KOPT-K1 (cell line): ENCODE data around the gene CC2D1A.
"Not testable (repeated sequence)": the region's sequence is repeated elsewhere in the genome, so short reads cannot be mapped to it uniquely, and the experiment has no call there.

Experiments
- H3K27ac ChIP-seq: fragments of 200-600 bp; sonication (generic); 2 replicates; pipeline ENCODE4 v1.5.1; 2016; ENCODE audit warnings: antibody characterized with exemption, mild to moderate bottlenecking, low read depth, low read length; ENCODE audit not compliant: poor library complexity, severe bottlenecking
- H3K36me3 ChIP-seq: fragments of 200-600 bp; sonication (generic); 2 replicates; pipeline ENCODE4 v1.5.1; 2017; ENCODE audit warnings: antibody characterized with exemption, mild to moderate bottlenecking, low read length, moderate library complexity; ENCODE audit not compliant: insufficient read depth
- H3K9me3 ChIP-seq: fragments of 200-600 bp; sonication (generic); 2 replicates; pipeline ENCODE4 v1.5.1; 2017; ENCODE audit warnings: antibody characterized with exemption, low read length, mild to moderate bottlenecking; ENCODE audit not compliant: insufficient read depth, poor library complexity, severe bottlenecking

Gene CC2D1A

DNA sequence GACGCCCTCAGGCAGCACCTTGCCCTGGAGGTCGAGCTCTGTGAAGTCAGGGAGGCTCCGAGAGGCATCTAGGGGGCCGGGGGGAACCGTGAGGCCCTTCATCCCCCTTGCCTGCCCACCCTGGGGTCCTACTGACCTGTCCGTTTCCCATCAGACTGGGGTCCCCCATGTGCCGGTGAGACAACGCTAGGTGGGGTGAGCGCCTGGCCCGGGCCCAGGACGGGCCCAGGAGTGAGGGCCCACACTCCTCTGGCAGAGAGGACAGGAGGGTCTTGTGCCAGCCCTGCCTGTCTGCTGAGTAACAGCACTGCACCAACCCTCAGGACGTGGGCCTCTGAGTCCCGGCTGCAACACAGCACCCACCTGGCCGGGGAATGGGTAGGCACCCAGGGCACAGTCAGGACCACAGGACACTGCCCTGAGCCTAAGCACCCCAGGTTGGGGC, 60.7 kb downstream of the CC2D1A start:
- H3K36me3 ChIP-seq = peaks cover 71% of the 10 kb centered on the region
- H3K27ac ChIP-seq = no peak overlapping the region
- no peaks in the 10 kb centered on the region for H3K9me3 ChIP-seq

GRCh38 chr19:13967206-13967605, 61.2 kb downstream of the CC2D1A start:
- H3K36me3 ChIP-seq = peaks cover 67% of the 10 kb centered on the region
- not testable (repeated sequence) for H3K9me3 ChIP-seq

DNA sequence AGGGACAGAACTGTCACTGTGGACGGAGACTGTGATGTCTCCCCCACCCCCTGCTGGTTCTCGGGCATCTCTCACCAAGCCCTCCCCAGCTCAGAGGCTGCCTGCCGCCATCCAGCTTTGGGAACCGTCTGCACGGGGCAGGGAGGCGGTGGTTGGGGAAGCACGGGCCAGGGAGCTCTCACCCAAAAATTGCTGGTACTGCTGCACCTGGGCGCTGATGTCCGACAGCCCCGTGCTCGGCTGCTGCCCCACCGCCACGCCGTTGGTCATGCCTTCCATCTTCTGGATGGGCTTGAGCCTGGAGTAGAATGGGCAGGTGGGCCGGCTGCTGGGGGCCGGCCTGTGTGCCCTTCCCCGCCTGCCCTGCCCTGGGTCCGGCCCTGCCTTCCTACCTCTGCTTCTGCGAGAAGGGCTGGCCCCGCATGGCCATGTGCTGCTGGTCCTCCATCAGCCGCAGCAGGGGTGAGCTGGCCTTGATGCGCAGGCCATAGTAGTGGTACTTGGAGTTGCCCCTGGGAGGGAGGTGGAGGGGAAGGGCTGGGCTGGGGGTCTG, 62.5 kb downstream of the CC2D1A start:
- Histone ChIP-seq H3K36me3 (peaks cover 68% of the 10 kb centered on the region), H3K27ac (no peak overlapping the region)

More at GRCh38 chr19:13967206-13967605, 61.2 kb downstream of the CC2D1A start:
- H3K27ac ChIP-seq = not testable (repeated sequence)

GRCh38 chr19:13968999-13969398, 63.0 kb downstream of the CC2D1A start:
- H3K9me3 ChIP-seq = no peaks in the 10 kb centered on the region
- peaks cover 68% of the 10 kb centered on the region for H3K36me3 ChIP-seq
- no peak overlapping the region for H3K27ac ChIP-seq

More for the DNA sequence above, 62.5 kb downstream of the CC2D1A start:
- no peaks in the 10 kb centered on the region for H3K9me3 ChIP-seq

- Histone ChIP-seq H3K9me3 (no peaks in the 10 kb centered on the region), H3K27ac (no peak overlapping the region), H3K36me3 (peaks cover 67% of the 10 kb centered on the region)
Observed at GRCh38 chr19:13969897-13970296, 63.9 kb downstream of the CC2D1A start.

- not testable (repeated sequence) for H3K27ac ChIP-seq, H3K9me3 ChIP-seq
- H3K36me3 ChIP-seq = peaks cover 54% of the 10 kb centered on the region
Observed at GRCh38 chr19:13971868-13972267, 65.9 kb downstream of the CC2D1A start.

- H3K36me3 ChIP-seq = peaks cover 47% of the 10 kb centered on the region
- H3K27ac ChIP-seq = no peak overlapping the region
- no peaks in the 10 kb centered on the region for H3K9me3 ChIP-seq
Observed at GRCh38 chr19:13972368-13973155, 66.6 kb downstream of the CC2D1A start.

DNA sequence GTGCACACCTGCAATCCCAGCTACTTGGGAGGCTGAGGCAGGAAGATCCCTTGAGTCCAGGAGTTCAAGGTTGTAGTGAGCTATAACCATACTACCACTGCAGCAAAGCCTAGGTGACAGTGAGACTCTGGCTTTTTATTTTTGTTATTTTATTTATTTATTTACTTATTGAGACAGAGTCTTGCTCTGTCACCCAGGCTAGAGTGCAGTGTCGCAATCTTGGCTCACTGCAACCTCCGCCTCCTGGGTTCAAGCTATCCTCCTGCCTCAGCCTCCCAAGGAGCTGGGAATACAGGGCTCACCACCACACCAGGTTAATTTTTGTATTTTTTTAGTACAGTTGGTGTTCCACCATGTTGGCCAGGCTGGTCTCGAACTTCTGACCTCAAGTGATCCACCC, 67.5 kb downstream of the CC2D1A start:
- H3K27ac ChIP-seq, H3K9me3 ChIP-seq: not testable (repeated sequence)
- H3K36me3 ChIP-seq = peaks cover 37% of the 10 kb centered on the region; the same call in 1 of the 2 replicates

DNA sequence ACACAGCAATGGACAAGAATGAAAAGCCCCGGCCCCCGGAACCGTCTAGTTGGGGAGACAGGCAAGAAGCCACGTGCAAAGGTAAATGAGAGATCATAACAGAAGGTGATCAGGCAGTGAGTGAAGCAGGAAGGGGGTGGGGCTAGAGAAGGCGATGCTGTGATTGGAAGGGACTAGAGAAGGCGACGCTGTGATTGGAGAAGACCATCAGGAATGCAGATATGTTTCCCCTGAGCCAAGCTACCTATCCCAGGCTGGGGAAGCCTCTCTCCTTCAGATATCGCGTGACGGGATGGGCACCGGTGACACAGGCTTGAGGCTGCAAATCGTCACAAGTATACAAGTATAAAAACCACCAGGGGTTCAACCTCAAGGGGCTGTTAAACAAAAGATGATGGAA, 68.1 kb downstream of the CC2D1A start:
- H3K9me3 ChIP-seq = no peaks in the 10 kb centered on the region
- H3K36me3 ChIP-seq = peaks cover 31% of the 10 kb centered on the region; the same call in 1 of the 2 replicates
- no peak overlapping the region for H3K27ac ChIP-seq

DNA sequence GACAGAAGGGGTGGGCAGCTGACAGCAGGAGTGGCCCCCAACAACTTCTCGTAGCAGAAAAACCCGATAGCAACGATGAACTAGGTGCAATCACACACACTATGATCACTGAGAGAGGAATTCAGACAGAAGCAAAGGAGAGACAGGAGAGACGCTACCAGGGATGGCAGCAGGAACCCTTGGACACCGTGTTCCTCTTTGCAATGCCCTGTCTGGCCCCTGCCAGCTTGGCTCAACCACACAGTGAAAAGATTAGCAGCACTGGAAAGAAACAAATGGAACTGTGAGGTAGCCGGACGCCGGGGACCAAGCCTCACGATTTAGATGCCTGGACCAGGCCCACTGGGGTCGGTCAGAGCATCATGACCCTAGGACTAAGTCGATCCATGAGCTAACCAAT, 69.9 kb downstream of the CC2D1A start:
- no peaks in the 10 kb centered on the region for H3K9me3 ChIP-seq
- no peak overlapping the region for H3K27ac ChIP-seq
- peaks cover 31% of the 10 kb centered on the region; the same call in 1 of the 2 replicates for H3K36me3 ChIP-seq

GRCh38 chr19:13976446-13976845, 70.4 kb downstream of the CC2D1A start:
- Histone ChIP-seq H3K27ac (no peak overlapping the region), H3K9me3 (no peaks in the 10 kb centered on the region), H3K36me3 (peaks cover 31% of the 10 kb centered on the region; the same call in 1 of the 2 replicates)

- H3K36me3 ChIP-seq = peaks cover 24% of the 10 kb centered on the region; the same call in 1 of the 2 replicates
- no peaks in the 10 kb centered on the region for H3K9me3 ChIP-seq
- no peak overlapping the region for H3K27ac ChIP-seq
Observed at GRCh38 chr19:13977803-13978202, 71.8 kb downstream of the CC2D1A start.

GRCh38 chr19:13978351-13979243, 72.6 kb downstream of the CC2D1A start:
- H3K9me3 ChIP-seq = no peaks in the 10 kb centered on the region
- peaks cover 19% of the 10 kb centered on the region; the same call in 1 of the 2 replicates for H3K36me3 ChIP-seq
- H3K27ac ChIP-seq = no peak overlapping the region

- H3K27ac ChIP-seq = no peak overlapping the region
- peaks cover 19% of the 10 kb centered on the region; the same call in 1 of the 2 replicates for H3K36me3 ChIP-seq
- no peaks in the 10 kb centered on the region for H3K9me3 ChIP-seq
Observed at GRCh38 chr19:13979244-13979615, 73.2 kb downstream of the CC2D1A start.

- Histone ChIP-seq H3K9me3 (no peaks in the 10 kb centered on the region), H3K27ac (no peak overlapping the region), H3K36me3 (peaks cover 19% of the 10 kb centered on the region; the same call in 1 of the 2 replicates)
Observed at GRCh38 chr19:13979686-13980085, 73.7 kb downstream of the CC2D1A start.
